GM18517 (cell line): ENCODE data around the gene CCDC136.
A peak's percentile ranks its signal among the peaks of the same experiment; 100 is the strongest.

ENCODE experiments used
- ATAC-seq: cut with Tn5 transposase; IDR thresholded peaks from one replicate; pipeline ENCODE4 v1.9.1; 2021; ENCODE audit warnings: mild to moderate bottlenecking, moderate library complexity; ENCODE audit not compliant: unreplicated experiment

CCDC136 gene

GRCh38 chr7:128861957-128862570 lies 70.3 kb downstream of the CCDC136 start:
- ATAC-seq, result no peak

GRCh38 chr7:128862571-128863432 lies 71.0 kb downstream of the CCDC136 start, which contains the start of gene ATP6V1F:
TSS of gene ATP6V1F (plus strand) at chr7:128862856. CDS start at chr7:128862905, 49 bp downstream.
- ATAC-seq, result peak; percentile 92

GRCh38 chr7:128863433-128863989 lies 71.7 kb downstream of the CCDC136 start:
- peak; percentile 38 for ATAC-seq

GRCh38 chr7:128865303-128865702 lies 73.5 kb downstream of the CCDC136 start:
- no peak for ATAC-seq

- no peak for ATAC-seq
These were observed 74.5 kb downstream of the CCDC136 start for GRCh38 chr7:128865996-128866877.

GRCh38 chr7:128867241-128867640 lies 75.5 kb downstream of the CCDC136 start:
- ATAC-seq, result no peak

- no peak for ATAC-seq
These were observed 76.3 kb downstream of the CCDC136 start for GRCh38 chr7:128867842-128868623.

GRCh38 chr7:128868624-128869137 lies 76.9 kb downstream of the CCDC136 start:
- no peak for ATAC-seq

- peak; percentile 60 for ATAC-seq
These were observed 77.6 kb downstream of the CCDC136 start for GRCh38 chr7:128869138-128869943.

- ATAC-seq, result peak; percentile 11
These were observed 78.1 kb downstream of the CCDC136 start for GRCh38 chr7:128869944-128870285.

- ATAC-seq, result no peak
These were observed 79.3 kb downstream of the CCDC136 start for GRCh38 chr7:128871050-128871449.
